K562 (cell line): ENCODE measurements around the gene EPGN. TPM values are rescaled to one million over a fixed set of nuclear protein-coding genes. Genes with fewer than 3 reads are reported as not detected.

ENCODE experiments used
- CBX8 ChIP-seq: fragments of 200-600 bp; sonication (generic); IDR thresholded peaks from 2 replicates; pipeline ENCODE4 v1.6.1; 2012; ENCODE audit warnings: borderline replicate concordance, mixed run types, low read depth, mild to moderate bottlenecking, moderate library complexity, mixed read lengths, low read length, control low read depth, inconsistent platforms; ENCODE audit not compliant: poor library complexity, severe bottlenecking; ENCODE audit errors: extremely low read depth
- MCM2 ChIP-seq: fragments of 450-650 bp; IDR thresholded peaks from 2 replicates; pipeline ENCODE4 v1.6.1; 2017; ENCODE audit warnings: low read depth, mild to moderate bottlenecking
- MTA3 ChIP-seq: fragments of 450-650 bp; formaldehyde crosslinking; IDR thresholded peaks from 2 replicates; pipeline ENCODE4 v1.6.1; 2017; ENCODE audit warnings: mild to moderate bottlenecking, borderline replicate concordance
- MYBL2 ChIP-seq, 2 experiments: fragments of 450-650 bp in 1 of 2; sonication (generic) in 1 of 2; formaldehyde crosslinking in 1 of 2; IDR thresholded peaks; 2 replicates each; pipeline versions ENCODE4 v1.6.1 to v1.8.1; 2017 to 2022; ENCODE audit warnings: borderline replicate concordance in 1 of 2, inconsistent platforms in 1 of 2, low read depth in 1 of 2, mild to moderate bottlenecking in 1 of 2, missing genetic modification reagents in 1 of 2, moderate library complexity in 1 of 2
- MYC ChIP-seq, 2 experiments: fragments of 250-450 bp in 1 of 2; sonication (Bioruptor Pico) in 1 of 2; IDR thresholded peaks; 2 replicates each; pipeline versions ENCODE4 v1.5.1 to v1.6.1; 2012 to 2021; ENCODE audit warnings: low read depth in 2 of 2, borderline replicate concordance in 1 of 2, improper control_type of control experiment in 1 of 2, low read length in 1 of 2, mild to moderate bottlenecking in 1 of 2, moderate library complexity in 1 of 2
- SNRNP70 ChIP-seq: fragments of 200-400 bp; formaldehyde crosslinking; optimal IDR thresholded peaks from 2 replicates; pipeline ENCODE3; 2017; ENCODE audit warnings: low read depth, low read length
- TAF7 ChIP-seq: fragments of 450-650 bp; IDR thresholded peaks from 2 replicates; pipeline ENCODE4 v1.6.1; 2016; ENCODE audit warnings: missing genetic modification characterization, missing compliant biosample characterization
- TAL1 ChIP-seq: fragments of 450-650 bp; IDR thresholded peaks from 2 replicates; pipeline ENCODE4 v1.6.1; 2016; ENCODE audit warnings: mild to moderate bottlenecking
- XRCC3 ChIP-seq: fragments of 450-650 bp; IDR thresholded peaks from 2 replicates; pipeline ENCODE4 v1.6.1; 2017; ENCODE audit warnings: mild to moderate bottlenecking, moderate library complexity
- ZBED1 ChIP-seq: IDR thresholded peaks from 2 replicates; pipeline ENCODE4 v1.6.1; 2014
- ZNF24 ChIP-seq: fragments of 450-650 bp; IDR thresholded peaks from 2 replicates; pipeline ENCODE4 v1.6.1; 2016
- ZNF253 ChIP-seq: fragments of 250-450 bp; sonication (Bioruptor Pico); conservative IDR thresholded peaks from 2 replicates; pipeline ENCODE4 v1.6.1; 2021; ENCODE audit warnings: mild to moderate bottlenecking
- ZNF592 ChIP-seq: fragments of 450-650 bp; IDR thresholded peaks from 2 replicates; pipeline ENCODE4 v1.6.1; 2017; ENCODE audit warnings: antibody characterized with exemption, mild to moderate bottlenecking
- ZNF696 ChIP-seq: fragments of 250-450 bp; sonication (Bioruptor Pico); conservative IDR thresholded peaks from 2 replicates; pipeline ENCODE4 v1.4.0; 2020; ENCODE audit warnings: mild to moderate bottlenecking, moderate library complexity
- ZNF75A ChIP-seq: fragments of 450-650 bp; formaldehyde crosslinking; IDR thresholded peaks from 2 replicates; pipeline ENCODE4 v1.4.0; 2020; ENCODE audit warnings: mild to moderate bottlenecking
- polyA plus RNA-seq, 8 experiments: library from polyadenylated mRNA; depleted of rRNA in 4 of 8; stranded (reverse) in 5 of 8; unstranded in 3 of 8; fragments of >200 nt; fragmentation: Nextera tagmentation in 2 of 8; fragmentation: Illumina TruSeq in 1 of 8; extraction: Ambion mirVana in 2 of 8; extraction: Trizol in 1 of 8; gene quantifications; 2 replicates each; pipeline versions ENCODE4 v1.2.1 to v1.2.3, GENCODE V29; 2011 to 2014; ENCODE audit warnings: inconsistent platforms in 1 of 8, missing spikeins in 1 of 8
- total RNA-seq, 7 experiments: library from RNA; depleted of rRNA in 6 of 7; stranded (reverse); fragments of >200 nt in 6 of 7; fragmentation: Illumina TruSeq in 2 of 7; extraction: Trizol in 2 of 7; gene quantifications; 2 replicates each; pipeline versions ENCODE4 v1.2.1 to v1.2.3, GENCODE V29; 2011 to 2021; ENCODE audit warnings: low replicate concordance in 1 of 7
- TF ChIP-seq, protein P1 (sequence below): fragments of 250-450 bp; sonication (Bioruptor Pico); IDR thresholded peaks from 2 replicates; pipeline ENCODE4 v1.8.0; 2022; ENCODE audit warnings: inconsistent platforms
- TF ChIP-seq, protein P2 (sequence below): IDR thresholded peaks from 2 replicates; pipeline ENCODE4 v1.6.1; 2011; ENCODE audit warnings: borderline replicate concordance, low read depth, mild to moderate bottlenecking, moderate library complexity, low read length; ENCODE audit not compliant: insufficient read depth, poor library complexity, severe bottlenecking
- TF ChIP-seq, protein P3 (sequence below), 3 experiments: fragments of 200-800 bp in 1 of 3; sonication (Bioruptor generic) in 1 of 3; sonication (generic) in 1 of 3; formaldehyde crosslinking in 1 of 3; IDR thresholded peaks; 2 replicates each; pipeline versions ENCODE4 v1.6.1 to v1.8.0; 2016 to 2022; ENCODE audit warnings: mild to moderate bottlenecking in 2 of 3, missing compliant biosample characterization in 2 of 3, missing genetic modification characterization in 2 of 3, missing genetic modification reagents in 1 of 3

Gene EPGN
- total and polyA plus RNA-seq, 9 of the 15 experiments (the other 6 are each of a cell fraction or from before 2014, with no cell fraction given): 0.10 to 0.56 TPM; not detected in 7

- TF ChIP-seq, protein P1, sequence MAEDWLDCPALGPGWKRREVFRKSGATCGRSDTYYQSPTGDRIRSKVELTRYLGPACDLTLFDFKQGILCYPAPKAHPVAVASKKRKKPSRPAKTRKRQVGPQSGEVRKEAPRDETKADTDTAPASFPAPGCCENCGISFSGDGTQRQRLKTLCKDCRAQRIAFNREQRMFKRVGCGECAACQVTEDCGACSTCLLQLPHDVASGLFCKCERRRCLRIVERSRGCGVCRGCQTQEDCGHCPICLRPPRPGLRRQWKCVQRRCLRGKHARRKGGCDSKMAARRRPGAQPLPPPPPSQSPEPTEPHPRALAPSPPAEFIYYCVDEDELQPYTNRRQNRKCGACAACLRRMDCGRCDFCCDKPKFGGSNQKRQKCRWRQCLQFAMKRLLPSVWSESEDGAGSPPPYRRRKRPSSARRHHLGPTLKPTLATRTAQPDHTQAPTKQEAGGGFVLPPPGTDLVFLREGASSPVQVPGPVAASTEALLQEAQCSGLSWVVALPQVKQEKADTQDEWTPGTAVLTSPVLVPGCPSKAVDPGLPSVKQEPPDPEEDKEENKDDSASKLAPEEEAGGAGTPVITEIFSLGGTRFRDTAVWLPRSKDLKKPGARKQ (CRISPR knock-in tag): no peak
- TF ChIP-seq ZNF253 (no peak), TAL1 (no peak), SNRNP70 (no peak), TAF7 (tag) (no peak), MTA3 (no peak), ZBED1 (no peak), ZNF696 (CRISPR knock-in tag) (no peak), MYBL2 (IDR thresholded peaks at IDR 0.05; ENCODE audit: low read depth) (no peak), MYBL2 (CRISPR knock-in tag; IDR thresholded peaks at IDR 0.05; ENCODE audit: borderline replicate concordance) (no peak), MCM2 (no peak), ZNF24 (no peak), CBX8 (no peak), ZNF592 (no peak), ZNF75A (CRISPR knock-in tag) (no peak), XRCC3 (no peak), MYC (IDR thresholded peaks at IDR 0.05; ENCODE audit: low read depth, low read length) (no peak), MYC (CRISPR knock-in tag; IDR thresholded peaks at IDR 0.05; ENCODE audit: borderline replicate concordance, low read depth) (no peak)
- TF ChIP-seq, protein P2, sequence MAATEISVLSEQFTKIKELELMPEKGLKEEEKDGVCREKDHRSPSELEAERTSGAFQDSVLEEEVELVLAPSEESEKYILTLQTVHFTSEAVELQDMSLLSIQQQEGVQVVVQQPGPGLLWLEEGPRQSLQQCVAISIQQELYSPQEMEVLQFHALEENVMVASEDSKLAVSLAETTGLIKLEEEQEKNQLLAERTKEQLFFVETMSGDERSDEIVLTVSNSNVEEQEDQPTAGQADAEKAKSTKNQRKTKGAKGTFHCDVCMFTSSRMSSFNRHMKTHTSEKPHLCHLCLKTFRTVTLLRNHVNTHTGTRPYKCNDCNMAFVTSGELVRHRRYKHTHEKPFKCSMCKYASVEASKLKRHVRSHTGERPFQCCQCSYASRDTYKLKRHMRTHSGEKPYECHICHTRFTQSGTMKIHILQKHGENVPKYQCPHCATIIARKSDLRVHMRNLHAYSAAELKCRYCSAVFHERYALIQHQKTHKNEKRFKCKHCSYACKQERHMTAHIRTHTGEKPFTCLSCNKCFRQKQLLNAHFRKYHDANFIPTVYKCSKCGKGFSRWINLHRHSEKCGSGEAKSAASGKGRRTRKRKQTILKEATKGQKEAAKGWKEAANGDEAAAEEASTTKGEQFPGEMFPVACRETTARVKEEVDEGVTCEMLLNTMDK: no peak
- TF ChIP-seq, protein P3, sequence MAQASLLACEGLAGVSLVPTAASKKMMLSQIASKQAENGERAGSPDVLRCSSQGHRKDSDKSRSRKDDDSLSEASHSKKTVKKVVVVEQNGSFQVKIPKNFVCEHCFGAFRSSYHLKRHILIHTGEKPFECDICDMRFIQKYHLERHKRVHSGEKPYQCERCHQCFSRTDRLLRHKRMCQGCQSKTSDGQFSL (CRISPR knock-in tag; IDR thresholded peaks at IDR 0.05): no peak
- TF ChIP-seq, protein P3 (tag; IDR thresholded peaks at IDR 0.05): no peak
Measured at GRCh38 chr4:74320559-74321118, 12.4 kb downstream of the EPGN start (continued).
